Calu3 (cell line): ENCODE results near the gene MAP2K2. TPM values are rescaled to one million over a fixed set of nuclear protein-coding genes. Genes with fewer than 3 reads are reported as not detected.

ENCODE experiments used
- BruUV-seq: library from RNA; stranded (reverse); fragments of 400-500 nt; replicated peaks from 2 replicates; lab custom pipeline; 2021; lab: Mats Ljungman, UMichigan
- CTCF ChIA-PET: fragments of 300-600 bp; sonication (Branson Sonifier 250); formaldehyde crosslinking; loops from one replicate; lab custom pipeline; 2022; ENCODE audit warnings: antibody characterized with exemption; lab: Charles Lee
- DNase-seq: peaks from one replicate; pipeline ENCODE4 v3.0.0; 2022
- H3K27ac Mint-ChIP-seq: one replicate; pipeline ENCODE4 v1.8.0; 2022; ENCODE audit warnings: mixed read lengths; ENCODE audit not compliant: unreplicated experiment
- H3K27me3 Mint-ChIP-seq: one replicate; pipeline ENCODE4 v1.8.0; 2022; ENCODE audit warnings: mixed read lengths; ENCODE audit not compliant: unreplicated experiment
- H3K36me3 Mint-ChIP-seq: one replicate; pipeline ENCODE4 v1.8.0; 2022; ENCODE audit warnings: mild to moderate bottlenecking, moderate library complexity, mixed read lengths; ENCODE audit not compliant: insufficient read depth, unreplicated experiment
- H3K4me1 Mint-ChIP-seq: one replicate; pipeline ENCODE4 v1.8.0; 2022; ENCODE audit warnings: mild to moderate bottlenecking, low read depth, mixed read lengths; ENCODE audit not compliant: unreplicated experiment
- H3K4me3 Mint-ChIP-seq: one replicate; pipeline ENCODE4 v1.8.0; 2022; ENCODE audit warnings: mild to moderate bottlenecking, low read depth, moderate library complexity, mixed read lengths; ENCODE audit not compliant: unreplicated experiment
- H3K9me3 Mint-ChIP-seq: one replicate; pipeline ENCODE4 v1.8.0; 2022; ENCODE audit warnings: low read depth, mixed read lengths; ENCODE audit not compliant: unreplicated experiment
- CTCF ChIP-seq: fragments of 200-600 bp; IDR thresholded peaks from one replicate; pipeline ENCODE4 v1.8.0; 2022; ENCODE audit warnings: antibody characterized with exemption; ENCODE audit not compliant: unreplicated experiment
- intact Hi-C: fragments of 100-400 bp; cut with micrococcal nuclease; formaldehyde crosslinking; loops from one replicate; pipeline ENCODE4 v1.10.0; 2022; ENCODE audit not compliant: unreplicated experiment
- total RNA-seq: library from RNA; stranded (reverse); gene quantifications from 2 replicates; pipeline ENCODE4 v1.2.3, GENCODE V29; 2022

The MAP2K2 gene
- total RNA-seq, 1 experiment from 2014 or later: 114 TPM

- Mint-ChIP-seq H3K36me3 (peaks cover 34% of the 10 kb centered on the region), H3K27ac (no peak overlapping the region), H3K9me3 (no peaks in the 10 kb centered on the region), H3K27me3 (no peaks in the 10 kb centered on the region), H3K4me3 (no peak overlapping the region), H3K4me1 (no peaks in the 10 kb centered on the region)
- BruUV-seq: no TSS peak
- CTCF ChIA-PET: no interaction called here
- no peak for DNase-seq
- intact Hi-C loops: no loop called here
- TF ChIP-seq CTCF: no peak
Measured at GRCh38 chr19:4099041-4099764, 24.7 kb downstream of the MAP2K2 start.

DNA sequence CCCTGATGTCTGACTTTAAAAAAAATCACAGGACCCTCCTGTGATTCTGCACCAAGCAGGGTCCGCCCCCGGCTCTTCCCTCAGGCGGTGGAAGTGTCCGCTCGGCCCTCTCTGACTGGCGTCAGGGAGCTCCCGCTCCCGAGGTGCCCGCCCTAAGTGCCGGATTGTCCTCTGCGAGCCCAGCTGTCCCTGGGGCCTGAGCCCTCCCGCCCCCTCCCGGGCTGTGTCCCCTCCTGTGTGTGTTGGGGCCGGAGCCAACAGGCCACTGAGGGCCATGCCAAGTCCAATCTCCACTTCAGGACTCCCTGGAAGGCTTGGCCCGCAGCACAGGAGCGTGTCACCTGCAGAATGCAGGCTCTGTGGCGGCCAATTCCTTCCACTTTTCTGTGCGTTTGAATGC, 25.4 kb downstream of the MAP2K2 start:
- H3K4me1 Mint-ChIP-seq: no peaks in the 10 kb centered on the region
- no TSS peak for BruUV-seq
- no peak for DNase-seq
- H3K27ac Mint-ChIP-seq: no peak overlapping the region
- peaks cover 34% of the 10 kb centered on the region for H3K36me3 Mint-ChIP-seq
- no peak for TF ChIP-seq CTCF
- CTCF ChIA-PET: no interaction called here
- intact Hi-C loops: no loop called here
- no peaks in the 10 kb centered on the region for H3K9me3 Mint-ChIP-seq
- H3K27me3 Mint-ChIP-seq: no peaks in the 10 kb centered on the region
- H3K4me3 Mint-ChIP-seq: no peak overlapping the region

DNA sequence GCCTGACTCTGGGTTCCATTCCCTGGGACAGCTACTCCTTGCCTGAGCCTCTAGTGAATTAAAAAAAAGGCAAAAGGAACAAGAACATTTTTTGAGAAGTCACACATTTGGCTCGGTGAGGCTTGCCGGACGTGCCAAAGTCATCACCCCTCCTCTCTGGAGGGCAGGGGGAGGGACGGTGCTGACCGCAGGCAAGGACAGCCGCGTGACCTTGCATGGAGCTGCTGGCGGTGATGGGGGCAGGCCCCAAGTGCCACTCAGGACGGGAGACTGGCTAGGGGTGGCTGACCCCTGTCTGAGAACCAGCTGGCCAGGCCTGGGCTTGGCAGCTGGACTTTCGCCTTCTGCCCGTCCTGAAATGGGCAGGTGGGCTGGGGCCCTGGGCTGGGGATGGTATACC, 26.4 kb downstream of the MAP2K2 start:
- Mint-ChIP-seq H3K27me3 (no peaks in the 10 kb centered on the region), H3K36me3 (peaks cover 38% of the 10 kb centered on the region), H3K27ac (no peak overlapping the region), H3K9me3 (no peaks in the 10 kb centered on the region), H3K4me1 (no peaks in the 10 kb centered on the region), H3K4me3 (no peak overlapping the region)
- no TSS peak for BruUV-seq
- intact Hi-C loops: no loop called here
- DNase-seq: no peak
- TF ChIP-seq CTCF: no peak
- CTCF ChIA-PET: interaction anchor here (0.6 kb wide), 1 partner anchor 43 kb away, joined by 3 read pairs; no protein-coding TSS in a partner anchor

DNA sequence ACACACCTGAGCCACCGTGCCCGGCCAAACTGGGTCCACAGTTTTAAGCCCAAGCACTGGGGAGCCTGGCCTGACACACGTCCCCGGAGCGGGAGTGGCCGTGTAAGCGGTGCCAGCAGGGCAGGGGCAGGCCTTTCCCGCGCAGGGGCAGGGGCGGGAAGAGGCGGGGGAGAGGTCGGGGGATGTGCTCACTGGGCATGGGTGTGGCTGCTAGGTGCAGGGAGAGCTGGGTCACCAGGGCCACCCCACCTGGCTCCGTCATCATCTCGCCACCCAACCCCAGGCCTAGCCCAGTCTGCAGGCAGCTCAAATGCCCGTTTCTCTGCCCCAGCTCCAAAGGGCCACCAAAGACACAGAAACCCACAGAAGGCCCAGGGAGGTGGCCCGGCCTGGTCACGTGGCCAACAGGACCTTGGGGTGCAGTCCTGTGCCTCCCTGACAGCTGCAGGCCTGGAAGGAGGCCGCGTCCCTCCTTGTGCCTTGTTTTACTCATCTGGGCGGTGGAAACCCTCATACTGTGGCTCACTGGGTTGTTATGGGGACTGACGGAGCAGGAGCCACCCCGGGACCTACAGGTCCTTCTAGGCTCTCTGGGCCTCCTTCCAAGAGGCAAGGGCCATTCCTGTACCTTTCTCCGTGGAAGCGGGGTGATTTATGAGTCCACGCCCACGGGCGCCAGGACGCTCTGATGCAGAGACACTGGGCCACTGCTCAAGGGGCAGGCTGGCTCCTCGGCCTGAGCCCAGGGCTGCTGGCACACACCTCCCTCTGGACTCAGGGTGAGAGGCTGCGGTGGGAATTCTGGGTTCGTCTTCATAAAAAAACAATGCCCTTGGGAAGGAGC, 27.7 kb downstream of the MAP2K2 start:
- H3K36me3 Mint-ChIP-seq: peaks cover 38% of the 10 kb centered on the region
- H3K27me3 Mint-ChIP-seq: no peaks in the 10 kb centered on the region
- no peak overlapping the region for H3K4me3 Mint-ChIP-seq
- no peaks in the 10 kb centered on the region for H3K9me3 Mint-ChIP-seq
- no peak for DNase-seq
- no TSS peak for BruUV-seq
- H3K4me1 Mint-ChIP-seq: no peaks in the 10 kb centered on the region
- intact Hi-C loops: no loop called here
- no peak for TF ChIP-seq CTCF
- CTCF ChIA-PET: no interaction called here
- no peak overlapping the region for H3K27ac Mint-ChIP-seq
